Natural killer cell treated with Interleukin-12 subunit alpha and Interleukin-12 subunit beta and Interleukin-15 and Interleukin-18, amount 100 ng/mL, for 72 hours (primary cell): ENCODE measurements around the gene MRPL28. TPM values are rescaled to one million over a fixed set of nuclear protein-coding genes. Genes with fewer than 3 reads are reported as not detected.
A peak's percentile ranks its signal among the peaks of the same experiment; 100 is the strongest.
"Not testable (repeated sequence)": the region's sequence is repeated elsewhere in the genome, so short reads cannot be mapped to it uniquely, and the experiment has no call there.

ENCODE experiments used
- ATAC-seq, 2 donors: fragments of 150-1000 bp; cut with Tn5 transposase in 1 of 2; sonication (Bioruptor Pico), chemical (Tn5 transposase) in 1 of 2; 2 replicates each; pipeline ENCODE4 v1.10.0; 2021
- DNase-seq: peaks from one replicate; pipeline ENCODE4 v3.0.0; 2022; ENCODE audit warnings: low spot score
- H3K27ac Mint-ChIP-seq, 2 donors: 1 replicate in 1 of 2; 2 replicates in 1 of 2; pipeline ENCODE4 v1.8.0; 2022; ENCODE audit warnings: mixed read lengths in 2 of 2, mild to moderate bottlenecking in 1 of 2, moderate library complexity in 1 of 2
- H3K27me3 Mint-ChIP-seq, 2 donors: 1 replicate in 1 of 2; 2 replicates in 1 of 2; pipeline ENCODE4 v1.8.0; 2022; ENCODE audit warnings: mixed read lengths in 2 of 2
- H3K36me3 Mint-ChIP-seq: one replicate; pipeline ENCODE4 v1.8.0; 2022; ENCODE audit warnings: mixed read lengths
- H3K4me1 Mint-ChIP-seq, 2 donors: 1 replicate in 1 of 2; 2 replicates in 1 of 2; pipeline ENCODE4 v1.8.0; 2022; ENCODE audit warnings: low read depth in 2 of 2, mixed read lengths in 2 of 2, mild to moderate bottlenecking in 1 of 2
- H3K4me3 Mint-ChIP-seq: one replicate; pipeline ENCODE4 v1.8.0; 2022; ENCODE audit warnings: mixed read lengths
- H3K9me3 Mint-ChIP-seq: 2 replicates; pipeline ENCODE4 v1.8.0; 2022; ENCODE audit warnings: mixed read lengths
- total RNA-seq, 2 donors: library from RNA; stranded (reverse); gene quantifications; one replicate each; pipeline ENCODE4 v1.2.3, GENCODE V29; 2022

Gene MRPL28
- total RNA-seq, 2 donors from 2014 or later: 80.6 to 98.6 TPM

DNA sequence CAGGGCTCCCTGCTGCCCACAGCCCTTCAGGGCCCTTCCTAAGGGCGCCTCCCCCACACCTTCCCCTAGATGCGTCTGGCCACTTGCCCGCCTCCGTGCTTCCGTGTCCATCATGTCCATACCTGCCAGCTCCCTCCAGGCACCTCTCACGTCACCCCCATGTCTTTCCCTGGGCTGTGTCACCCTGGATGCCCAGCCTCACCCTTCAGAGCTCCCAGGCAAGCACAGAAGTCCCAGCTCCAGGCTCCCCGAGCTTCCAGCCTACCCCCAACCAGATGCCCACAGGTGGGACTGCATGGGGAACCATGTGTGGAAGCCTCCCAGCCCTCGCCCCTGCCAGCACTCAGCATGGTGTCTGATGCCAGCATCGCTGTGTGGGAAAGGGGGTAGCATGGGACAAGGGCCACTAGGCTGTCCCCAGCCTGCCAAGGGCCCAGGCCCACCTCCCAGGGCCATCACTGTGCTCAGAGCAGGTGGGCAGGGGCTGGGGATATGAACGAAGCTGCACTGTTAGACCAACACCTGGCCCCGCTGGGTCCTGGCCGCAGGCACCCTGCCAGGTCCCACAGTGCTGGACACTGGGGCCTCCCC is 16.0 kb downstream of the MRPL28 start:
- H3K27me3 Mint-ChIP-seq: no peaks in the 10 kb centered on the region
- peak overlapping the region; percentile 65 for H3K4me3 Mint-ChIP-seq
- H3K4me1 Mint-ChIP-seq: peaks cover 21 to 30% of the 10 kb centered on the region in 2 donors
- no peak for DNase-seq
- H3K9me3 Mint-ChIP-seq: no peaks in the 10 kb centered on the region
- ATAC-seq: no peak
- H3K36me3 Mint-ChIP-seq: no peaks in the 10 kb centered on the region
- peak overlapping the region; percentile 18 to 85 for H3K27ac Mint-ChIP-seq

DNA sequence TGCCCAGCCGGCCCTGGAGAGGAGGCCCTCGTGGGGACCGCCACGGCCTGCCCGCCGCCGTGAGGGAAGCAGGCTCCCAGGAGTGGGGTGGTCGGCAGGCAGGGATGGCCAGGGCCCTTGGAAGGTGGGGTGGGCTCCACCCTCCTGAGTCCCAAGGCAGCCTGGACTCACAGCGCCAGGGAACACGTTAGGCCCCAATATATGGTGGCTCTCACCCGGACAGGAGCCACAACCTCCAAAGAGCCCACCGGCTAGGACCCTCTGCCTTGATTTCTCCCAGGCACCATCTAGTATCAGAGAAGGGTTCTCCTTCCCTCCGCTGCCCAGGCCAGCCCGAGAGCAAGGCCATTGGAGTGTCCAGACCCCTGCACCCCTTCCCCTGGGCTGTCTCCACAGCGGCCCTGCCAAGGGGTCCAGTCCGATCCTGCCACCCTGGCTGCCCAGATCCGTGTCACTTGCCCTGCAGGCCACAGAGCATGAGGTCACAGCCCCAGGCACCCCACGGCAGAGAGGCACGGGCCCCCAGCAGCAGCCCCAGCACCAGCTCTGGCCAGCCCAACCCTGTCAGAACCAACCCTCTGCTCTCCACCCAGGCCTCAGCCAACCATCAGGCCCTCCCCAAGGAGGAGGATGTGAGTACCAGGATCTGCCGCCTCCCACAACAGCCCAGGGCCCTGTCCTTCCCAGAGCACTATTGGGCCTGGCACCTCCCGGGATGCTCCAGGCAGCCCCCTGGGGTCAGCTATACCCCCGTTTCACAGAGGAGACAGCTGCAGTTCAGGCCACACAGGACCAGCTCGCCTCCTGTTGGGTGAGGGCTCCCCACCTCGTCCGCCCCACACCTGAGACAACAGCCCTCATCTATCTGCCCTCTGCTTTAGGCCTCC is 16.7 kb downstream of the MRPL28 start:
- H3K4me3 Mint-ChIP-seq: peak overlapping the region; percentile 65

GRCh38 chr16:352547-353403 is 17.6 kb downstream of the MRPL28 start, which contains the start of gene AXIN1:
Gene AXIN1 (minus strand): TSS chr16:352723. CDS start chr16:347025, 5,698 bp downstream.
- H3K4me1 Mint-ChIP-seq: peaks cover 34 to 44% of the 10 kb centered on the region in 2 donors
- H3K4me3 Mint-ChIP-seq: peak within 1 kb of the TSS; percentile 84
- no peaks in the 10 kb centered on the region for H3K36me3 Mint-ChIP-seq
- H3K27me3 Mint-ChIP-seq: no peaks in the 10 kb centered on the region
- peak; percentile 90 to 93 for ATAC-seq
- peak; percentile 100 for DNase-seq
- H3K9me3 Mint-ChIP-seq: no peaks in the 10 kb centered on the region
- H3K27ac Mint-ChIP-seq: peak within 1 kb of the TSS; percentile 55 to 79

More for the DNA sequence above, 16.7 kb downstream of the MRPL28 start:
- H3K36me3 Mint-ChIP-seq: no peaks in the 10 kb centered on the region
- no peak for ATAC-seq
- no peak for DNase-seq
- H3K27ac Mint-ChIP-seq: peak overlapping the region; percentile 18 to 85
- no peaks in the 10 kb centered on the region for H3K9me3 Mint-ChIP-seq
- H3K27me3 Mint-ChIP-seq: no peaks in the 10 kb centered on the region
- H3K4me1 Mint-ChIP-seq: peaks cover 26 to 37% of the 10 kb centered on the region in 2 donors

GRCh38 chr16:351804-352520 is 18.4 kb downstream of the MRPL28 start:
- DNase-seq (no peak), ATAC-seq (peak; percentile 37 to 51)
- Mint-ChIP-seq H3K9me3 (no peaks in the 10 kb centered on the region), H3K27ac (peak overlapping the region; percentile 55 to 79), H3K4me1 (peaks cover 42 to 52% of the 10 kb centered on the region in 2 donors), H3K36me3 (no peaks in the 10 kb centered on the region), H3K27me3 (no peaks in the 10 kb centered on the region), H3K4me3 (peak overlapping the region; percentile 84)

GRCh38 chr16:350203-350602 is 20.1 kb downstream of the MRPL28 start:
- H3K36me3 Mint-ChIP-seq: no peaks in the 10 kb centered on the region
- peak overlapping the region; percentile 21 to 22 for H3K27ac Mint-ChIP-seq
- H3K27me3 Mint-ChIP-seq: no peaks in the 10 kb centered on the region
- H3K4me1 Mint-ChIP-seq: peaks cover 59 to 61% of the 10 kb centered on the region in 2 donors
- DNase-seq (no peak), ATAC-seq (no peak)
- no peaks in the 10 kb centered on the region for H3K9me3 Mint-ChIP-seq
- H3K4me3 Mint-ChIP-seq: peak overlapping the region; percentile 84

- ATAC-seq: no peak
- Mint-ChIP-seq H3K36me3 (no peaks in the 10 kb centered on the region), H3K4me1 (peaks cover 62 to 63% of the 10 kb centered on the region in 2 donors), H3K27me3 (no peaks in the 10 kb centered on the region), H3K27ac (peak overlapping the region in 1 of 2 donors; percentile 43), H3K4me3 (peak overlapping the region; percentile 84), H3K9me3 (no peaks in the 10 kb centered on the region)
- no peak for DNase-seq
Observed at GRCh38 chr16:349211-349610, 21.1 kb downstream of the MRPL28 start.

GRCh38 chr16:348495-348894 is 21.8 kb downstream of the MRPL28 start:
- not testable (repeated sequence) for H3K4me3 Mint-ChIP-seq, ATAC-seq, DNase-seq, H3K9me3 Mint-ChIP-seq, H3K36me3 Mint-ChIP-seq, H3K27ac Mint-ChIP-seq, H3K27me3 Mint-ChIP-seq
- H3K4me1 Mint-ChIP-seq: peaks cover 55 to 58% of the 10 kb centered on the region in 2 donors

DNA sequence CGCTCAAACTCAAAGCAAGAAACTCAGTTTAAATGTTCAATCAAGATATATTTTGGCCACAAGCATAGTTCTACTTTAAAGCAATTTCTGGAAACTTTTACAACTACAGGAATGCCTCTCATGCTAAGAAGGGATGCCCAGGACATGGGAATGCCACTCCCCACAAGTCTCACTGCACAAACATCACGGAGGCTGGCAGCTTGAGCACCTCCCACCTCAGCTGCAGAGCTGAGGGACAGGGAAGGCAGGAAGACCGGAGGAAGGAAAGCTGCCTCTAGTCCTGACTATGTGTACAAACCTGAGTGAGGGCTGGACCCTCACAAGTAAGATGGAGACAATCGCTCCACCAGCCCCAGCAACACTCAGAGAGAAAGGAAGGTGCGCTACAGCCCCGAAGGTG is 23.1 kb downstream of the MRPL28 start:
- Mint-ChIP-seq H3K27ac (peak overlapping the region in 1 of 2 donors; percentile 69), H3K4me1 (peaks cover 66 to 70% of the 10 kb centered on the region in 2 donors), H3K27me3 (no peaks in the 10 kb centered on the region), H3K36me3 (no peaks in the 10 kb centered on the region), H3K9me3 (no peaks in the 10 kb centered on the region), H3K4me3 (peak overlapping the region; percentile 25)
- ATAC-seq (no peak), DNase-seq (no peak)

- Mint-ChIP-seq H3K27me3 (no peaks in the 10 kb centered on the region), H3K36me3 (no peaks in the 10 kb centered on the region), H3K9me3 (no peaks in the 10 kb centered on the region), H3K4me3 (no peak overlapping the region), H3K27ac (no peak overlapping the region), H3K4me1 (peaks cover 72 to 75% of the 10 kb centered on the region in 2 donors)
- no peak for ATAC-seq
- DNase-seq: no peak
Observed at GRCh38 chr16:346587-346986, 23.8 kb downstream of the MRPL28 start.

GRCh38 chr16:345772-346171 is 24.6 kb downstream of the MRPL28 start:
- Mint-ChIP-seq H3K4me3 (peak overlapping the region; percentile 71), H3K9me3 (no peaks in the 10 kb centered on the region), H3K4me1 (peaks cover 73 to 75% of the 10 kb centered on the region in 2 donors), H3K27me3 (no peaks in the 10 kb centered on the region), H3K36me3 (no peaks in the 10 kb centered on the region), H3K27ac (no peak overlapping the region)
- DNase-seq (no peak), ATAC-seq (peak; percentile 20 to 76)

DNA sequence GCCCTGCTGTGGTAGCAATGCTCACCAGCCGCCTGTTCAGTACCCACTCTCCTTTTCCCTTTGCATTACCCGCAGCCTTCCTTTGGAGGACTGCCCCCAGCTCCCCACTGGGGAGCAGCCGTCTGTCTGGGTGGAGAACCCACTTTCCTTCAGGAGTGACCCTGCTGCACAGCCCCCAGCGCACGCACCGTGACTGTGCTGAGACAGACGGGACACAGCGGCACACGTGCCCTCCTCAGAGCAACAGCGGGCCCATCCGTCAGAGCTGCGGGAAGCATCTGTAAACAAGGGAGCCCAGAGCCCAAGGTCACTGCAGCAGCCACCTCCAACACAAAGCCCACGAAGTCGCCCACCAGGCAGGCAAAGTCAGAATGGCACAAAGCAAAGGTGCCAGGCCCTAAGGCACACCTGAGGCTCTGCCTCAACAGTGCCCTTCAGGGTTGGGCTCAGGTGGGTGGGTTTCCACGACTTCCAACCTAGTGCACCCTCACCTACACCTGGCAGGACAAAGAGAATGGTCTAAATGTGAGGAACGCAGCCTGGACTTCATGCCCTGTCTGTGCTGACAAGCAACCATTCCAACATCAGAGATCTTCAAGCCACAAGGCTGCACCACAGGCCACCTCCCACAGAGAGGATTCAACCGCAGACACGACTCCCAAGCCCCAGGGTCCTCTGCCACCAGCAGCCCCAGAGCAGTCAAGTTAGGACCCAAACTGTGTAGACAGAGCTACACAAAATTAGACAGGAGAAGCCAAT is 27.7 kb downstream of the MRPL28 start:
- Mint-ChIP-seq H3K4me1 (peaks cover 64 to 65% of the 10 kb centered on the region in 2 donors), H3K27me3 (no peaks in the 10 kb centered on the region), H3K9me3 (no peaks in the 10 kb centered on the region), H3K36me3 (no peaks in the 10 kb centered on the region), H3K27ac (peak overlapping the region; percentile 38 to 39), H3K4me3 (peak overlapping the region; percentile 59)
- no peak for DNase-seq
- ATAC-seq: no peak

GRCh38 chr16:341974-342336 is 28.4 kb downstream of the MRPL28 start:
- H3K4me3 Mint-ChIP-seq: peak overlapping the region; percentile 59
- not testable (repeated sequence) for ATAC-seq, DNase-seq, H3K27me3 Mint-ChIP-seq, H3K9me3 Mint-ChIP-seq, H3K36me3 Mint-ChIP-seq
- H3K4me1 Mint-ChIP-seq: peaks cover 57 to 59% of the 10 kb centered on the region in 2 donors
- peak overlapping the region; percentile 39 to 72 for H3K27ac Mint-ChIP-seq
